GM21528 (cell line): Measurements from ENCODE around the gene MBD3L2.
"Not testable (repeated sequence)": the region's sequence is repeated elsewhere in the genome, so short reads cannot be mapped to it uniquely, and the experiment has no call there.

ENCODE experiments used
- ATAC-seq: cut with Tn5 transposase; IDR thresholded peaks from one replicate; pipeline ENCODE4 v1.9.1; 2021; ENCODE audit warnings: mild to moderate bottlenecking, moderate library complexity; ENCODE audit not compliant: unreplicated experiment, low FRiP score

The MBD3L2 gene

DNA sequence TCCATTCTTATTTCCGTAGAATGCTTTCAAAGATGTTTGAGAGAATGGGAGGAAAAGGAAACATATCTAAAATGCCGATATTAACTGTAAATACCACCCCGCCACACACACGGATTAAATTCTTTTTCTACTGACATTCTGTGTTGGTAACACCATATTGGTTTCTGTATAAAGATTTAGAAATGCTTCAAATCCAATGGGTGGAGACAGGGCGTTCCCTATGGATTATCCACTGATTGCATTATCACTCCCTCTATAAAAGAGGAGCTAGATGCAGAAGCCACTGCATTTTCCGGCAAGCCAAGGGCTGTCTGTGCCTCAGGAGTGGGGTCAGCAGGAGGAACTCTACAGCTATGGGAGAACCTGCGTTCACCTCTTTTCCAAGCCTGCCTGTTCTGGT is at the start of gene MBD3L2:
Gene MBD3L2 (plus strand): TSS at position 301 of the 400 bp plus-strand sequence. CDS start 53 bp downstream, at position 354.
- ATAC-seq, result not testable (repeated sequence)

DNA sequence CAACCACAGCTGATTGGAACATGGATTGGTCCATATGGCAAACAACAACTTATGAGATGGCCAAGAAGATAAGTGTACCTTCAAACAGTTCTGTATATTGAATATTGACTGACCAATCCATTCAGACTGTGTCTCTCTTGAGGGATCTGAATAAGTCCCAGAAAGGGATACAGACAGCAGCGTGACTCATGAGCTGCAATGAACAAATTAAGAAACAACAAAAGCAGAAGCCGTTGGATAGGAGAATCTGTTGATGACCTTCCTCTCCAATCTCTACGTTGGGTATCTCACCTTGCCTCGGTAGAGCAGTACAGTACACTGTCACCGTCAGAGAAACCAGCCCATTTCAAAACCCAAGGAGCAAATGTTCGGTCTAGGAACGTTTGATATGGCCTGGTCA is 49.2 kb upstream of the MBD3L2 start:
- no peak for ATAC-seq

- no peak for ATAC-seq
Observed at GRCh38 chr19:7000333-7000732, 48.8 kb upstream of the MBD3L2 start.

- no peak for ATAC-seq
Observed at GRCh38 chr19:7000816-7001215, 48.3 kb upstream of the MBD3L2 start.

GRCh38 chr19:7004313-7004931 is 44.7 kb upstream of the MBD3L2 start:
- ATAC-seq, result no peak

- ATAC-seq, result no peak
Observed at GRCh38 chr19:7006135-7006704, 42.9 kb upstream of the MBD3L2 start.

DNA sequence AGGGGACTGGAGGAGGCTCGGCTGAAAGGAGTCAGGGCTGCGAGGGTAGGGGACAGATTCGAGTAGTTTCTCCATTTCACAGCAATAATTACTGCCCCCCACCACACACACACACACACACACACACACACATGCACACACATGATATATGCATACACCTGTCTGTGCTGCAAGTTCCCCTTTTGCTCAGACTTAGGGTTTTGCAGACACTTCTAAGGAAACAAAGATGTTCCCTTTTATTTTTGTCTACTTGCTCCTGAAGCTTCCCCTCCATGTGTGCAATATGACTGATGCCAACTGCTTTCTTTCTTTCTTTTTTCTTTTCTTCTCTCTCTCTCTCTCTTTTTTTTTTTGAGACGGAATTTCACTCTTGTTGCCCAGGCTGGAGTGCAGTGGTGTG is 41.3 kb upstream of the MBD3L2 start:
- no peak for ATAC-seq

DNA sequence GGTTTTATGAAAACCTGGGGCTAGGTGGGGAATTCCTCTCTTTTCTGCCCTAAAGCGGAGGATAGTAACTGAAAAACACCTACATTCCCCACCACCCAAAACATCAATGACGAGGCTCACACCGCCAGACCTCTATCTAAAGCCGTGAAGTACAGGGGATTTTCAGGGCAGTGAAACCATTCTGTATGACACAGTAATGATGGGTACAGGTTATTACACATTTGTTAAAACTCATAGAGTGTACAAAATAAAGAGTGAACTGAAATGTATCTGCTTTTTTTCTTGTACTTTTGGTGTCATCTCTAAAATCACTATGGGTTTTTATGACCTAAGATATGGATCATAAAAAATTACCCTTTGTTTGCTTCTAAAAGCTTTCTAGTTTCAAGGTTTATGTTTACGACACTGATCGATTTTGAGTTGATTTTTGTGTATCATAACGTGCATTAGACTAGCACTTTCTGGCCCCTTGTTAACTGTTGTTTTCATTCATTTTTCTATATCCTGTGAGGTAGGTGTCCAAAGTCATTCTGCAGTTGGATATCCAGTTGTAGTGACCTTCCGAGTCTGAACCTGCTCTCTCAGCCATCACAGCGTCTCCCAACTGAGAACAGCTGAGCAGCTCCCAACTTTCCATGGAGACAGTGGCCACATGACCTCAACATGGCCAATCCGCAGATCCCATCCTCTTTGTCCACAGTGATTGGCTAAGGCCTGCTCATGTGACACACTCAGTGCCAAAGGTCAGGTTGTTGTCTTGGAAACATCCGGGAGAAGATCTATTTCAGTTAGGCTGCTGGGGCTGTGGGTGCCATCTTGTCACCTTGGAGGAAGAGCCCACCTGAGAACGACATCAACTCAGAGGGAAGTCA is 38.2 kb upstream of the MBD3L2 start:
- no peak for ATAC-seq

DNA sequence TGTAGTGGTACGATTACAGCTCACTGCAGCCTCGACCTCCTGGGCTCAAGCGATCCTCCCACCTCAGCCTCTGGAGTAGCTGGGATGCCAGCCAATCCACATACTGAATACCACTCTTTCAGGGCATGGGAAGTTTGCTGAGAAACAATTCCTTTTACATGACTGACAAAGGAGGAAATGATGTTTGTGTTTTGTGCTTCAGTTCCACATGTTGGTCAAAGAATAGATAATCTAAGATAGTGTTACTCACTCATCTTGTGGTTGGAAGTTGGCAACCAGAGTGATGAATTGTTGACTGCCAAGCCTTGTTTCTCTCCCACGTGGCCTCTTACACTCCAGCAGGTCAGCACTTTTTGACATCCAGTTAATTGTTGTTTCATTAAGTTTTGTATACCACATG is 35.4 kb upstream of the MBD3L2 start:
- ATAC-seq, result no peak

DNA sequence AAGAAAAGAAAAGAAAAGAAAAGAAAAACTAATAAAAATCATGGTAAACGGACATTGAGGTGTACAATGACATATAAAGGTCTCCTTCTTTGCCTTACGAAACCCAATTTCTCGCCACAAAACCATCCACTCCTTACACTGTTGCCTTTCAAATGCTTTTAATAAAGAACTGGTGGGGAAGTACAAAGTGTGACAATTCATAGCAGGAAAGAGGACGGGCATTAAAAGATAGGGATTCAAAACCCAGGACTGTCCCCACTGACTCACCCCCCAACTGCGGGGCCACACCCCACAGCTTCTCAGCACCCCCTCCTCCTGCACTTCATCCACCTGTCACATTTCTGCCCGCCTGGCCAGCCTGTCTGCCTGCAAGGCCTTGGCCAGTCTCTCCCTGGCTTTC is 30.3 kb upstream of the MBD3L2 start:
- no peak for ATAC-seq

DNA sequence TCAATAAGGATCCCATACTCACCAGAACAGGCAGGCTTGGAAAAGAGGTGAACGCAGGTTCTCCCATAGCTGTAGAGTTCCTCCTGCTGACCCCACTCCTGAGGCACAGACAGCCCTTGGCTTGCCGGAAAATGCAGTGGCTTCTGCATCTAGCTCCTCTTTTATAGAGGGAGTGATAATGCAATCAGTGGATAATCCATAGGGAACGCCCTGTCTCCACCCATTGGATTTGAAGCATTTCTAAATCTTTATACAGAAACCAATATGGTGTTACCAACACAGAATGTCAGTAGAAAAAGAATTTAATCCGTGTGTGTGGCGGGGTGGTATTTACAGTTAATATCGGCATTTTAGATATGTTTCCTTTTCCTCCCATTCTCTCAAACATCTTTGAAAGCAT is 27.8 kb upstream of the MBD3L2 start, which contains the start of gene MBD3L2B:
Gene MBD3L2B (minus strand): TSS at position 101 of the 400 bp plus-strand sequence. CDS start 34 bp downstream, at position 67.
- not testable (repeated sequence) for ATAC-seq

GRCh38 chr19:7028790-7029189 is 20.3 kb upstream of the MBD3L2 start:
- not testable (repeated sequence) for ATAC-seq

GRCh38 chr19:7030278-7030677 is 18.8 kb upstream of the MBD3L2 start, which contains the start of gene MBD3L5:
MBD3L5 (plus strand) TSS chr19:7030578; CDS start chr19:7030612, 34 bp downstream.
- ATAC-seq, result not testable (repeated sequence)

DNA sequence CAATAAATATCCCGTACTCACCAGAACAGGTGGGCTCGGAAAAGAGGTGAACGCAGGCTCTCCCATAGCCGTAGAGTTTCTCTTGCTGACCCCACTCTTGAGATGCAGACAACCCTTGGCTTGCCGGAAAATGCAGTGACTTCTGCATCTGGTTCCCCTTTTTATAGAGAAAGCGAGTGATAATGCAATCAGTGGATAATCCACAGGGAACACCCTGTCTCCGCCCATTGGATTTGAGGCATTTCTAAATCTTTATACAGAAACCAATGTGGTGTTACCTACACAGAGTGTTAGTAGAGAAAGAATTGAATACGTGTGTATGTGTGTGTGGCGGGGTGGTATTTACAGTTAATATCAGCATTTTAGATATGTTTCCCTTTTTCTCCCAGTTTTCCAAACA is 9.0 kb upstream of the MBD3L2 start, which contains the start of gene MBD3L4:
Gene MBD3L4 (minus strand): TSS at position 101 of the 400 bp plus-strand sequence. CDS start 35 bp downstream, at position 66.
- ATAC-seq, result not testable (repeated sequence)

DNA sequence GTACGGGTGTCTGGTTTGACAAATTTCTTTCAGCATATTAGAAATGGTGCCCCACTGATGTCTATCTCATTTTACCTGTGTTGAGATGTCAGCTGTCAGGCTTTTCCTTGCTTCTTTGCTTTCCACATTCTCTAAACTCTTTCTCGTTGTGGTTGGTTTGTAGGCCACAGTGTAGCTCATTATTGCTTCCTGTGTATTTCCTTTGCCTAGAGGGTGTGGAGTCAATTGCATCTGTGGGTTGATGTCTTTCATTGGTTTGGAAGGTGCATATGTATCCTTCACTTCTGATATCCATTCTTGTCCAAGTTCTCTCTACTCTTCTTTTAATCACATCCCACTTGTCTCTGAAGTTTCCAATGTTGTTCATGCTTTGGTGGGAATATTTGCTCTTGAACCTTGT is 7.6 kb upstream of the MBD3L2 start:
- not testable (repeated sequence) for ATAC-seq

- ATAC-seq, result not testable (repeated sequence)
Observed at GRCh38 chr19:7051421-7051820, 2.3 kb downstream of the MBD3L2 start.

DNA sequence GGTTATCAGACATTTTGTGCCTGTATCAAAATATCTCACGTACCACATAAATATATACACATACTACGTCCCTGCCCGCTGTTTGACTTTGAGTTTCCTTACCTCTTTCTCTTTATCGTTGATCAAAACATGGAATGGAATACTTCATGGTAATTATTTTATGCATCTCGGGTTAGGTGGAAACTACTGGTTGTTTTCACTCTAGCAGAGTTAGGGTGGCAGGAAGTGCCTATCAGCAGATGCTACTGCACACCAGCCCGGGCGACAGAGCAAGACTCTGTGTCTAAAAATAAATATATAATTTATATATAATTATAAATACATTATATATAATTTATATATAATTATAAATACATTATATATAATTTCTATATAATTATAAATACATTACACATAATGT is 3.8 kb downstream of the MBD3L2 start:
- not testable (repeated sequence) for ATAC-seq

- not testable (repeated sequence) for ATAC-seq
Observed at GRCh38 chr19:7054635-7055368, 5.7 kb downstream of the MBD3L2 start.

DNA sequence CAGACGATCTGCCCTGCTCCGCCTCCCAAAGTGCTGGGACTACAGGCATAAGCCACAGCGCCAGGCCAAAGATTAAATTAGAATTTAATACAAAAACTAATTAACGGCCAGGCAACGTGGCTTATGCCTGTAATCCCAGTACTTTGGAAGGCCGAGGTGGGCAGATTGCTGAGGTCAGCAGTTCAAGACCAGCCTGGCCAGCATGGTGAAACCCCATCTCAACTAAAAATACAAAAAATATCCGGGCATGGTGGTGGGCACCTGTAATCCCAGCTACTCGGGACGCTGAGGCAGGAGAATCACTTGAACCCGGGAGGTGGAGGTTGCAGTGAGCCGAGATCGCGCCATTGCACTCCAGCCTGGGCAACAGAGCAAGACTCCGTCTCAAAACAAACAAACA is 6.6 kb downstream of the MBD3L2 start:
- ATAC-seq, result not testable (repeated sequence)

DNA sequence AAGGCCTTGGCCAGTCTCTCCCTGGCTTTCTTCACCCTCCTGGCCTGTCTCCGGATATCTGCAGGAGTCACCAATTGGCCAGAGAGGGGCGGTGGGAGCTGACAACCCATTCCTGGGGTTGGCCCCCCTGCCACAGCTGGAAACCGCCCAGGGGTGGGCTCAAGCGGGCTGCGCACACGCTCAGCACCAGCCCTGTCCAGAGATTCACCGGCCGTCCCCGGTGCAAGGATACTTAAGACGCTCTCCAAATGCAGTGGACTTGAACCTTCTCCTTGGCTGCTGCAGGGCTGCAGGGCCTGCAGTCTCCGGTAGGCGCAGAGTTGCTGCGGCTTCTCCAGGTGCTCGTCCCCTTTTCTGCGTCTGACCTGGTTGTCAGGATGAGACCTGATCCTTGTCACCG is 7.2 kb downstream of the MBD3L2 start:
- ATAC-seq, result not testable (repeated sequence)
